HCT116 (cell line): ENCODE results near the gene FHIT. TPM values are rescaled to one million over a fixed set of nuclear protein-coding genes. Genes with fewer than 3 reads are reported as not detected.

Experiments used
- ATAC-seq: fragments of 200-7000 bp; cut with Tn5 transposase; 2 replicates; pipeline ENCODE4 v1.9.1; 2020; ENCODE audit warnings: mild to moderate bottlenecking, moderate library complexity
- BruUV-seq: library from RNA; stranded (reverse); fragments of 400-500 nt; replicated peaks from 2 replicates; lab custom pipeline; 2021; lab: Mats Ljungman, UMichigan
- CTCF ChIA-PET: fragments of 300-600 bp; sonication (Branson Sonifier 250); formaldehyde crosslinking; loops from one replicate; lab custom pipeline; 2021; ENCODE audit warnings: antibody characterized with exemption; lab: Charles Lee
- POLR2A ChIA-PET: fragments of 300-600, 350-600 bp; sonication (Branson Sonifier 250); formaldehyde crosslinking; loops from one replicate; lab custom pipeline; 2021; ENCODE audit warnings: antibody characterized with exemption; lab: Charles Lee
- RAD21 ChIA-PET, 2 experiments: fragments of 300-600 bp; sonication (Branson Sonifier 250); formaldehyde crosslinking; loops; one replicate each; lab custom pipeline; 2023; ENCODE audit warnings: low total read pairs in 2 of 2; ENCODE audit not compliant: uncharacterized antibody in 2 of 2, unreplicated experiment in 2 of 2, low non-redundant PET in 1 of 2; lab: Charles Lee
- DNase-seq: peaks from one replicate; pipeline ENCODE4 v3.0.0-alpha.2; 2010; ENCODE audit warnings: low read depth, low spot score
- H2AFZ ChIP-seq: fragments of 200-600 bp; shearing (Covaris generic), sonication (generic); 2 replicates; pipeline ENCODE4 v1.6.1; 2017; ENCODE audit warnings: low read depth, mixed run types, mixed read lengths, antibody characterized with exemption, low read length; ENCODE audit not compliant: poor library complexity, severe bottlenecking
- H3K27ac ChIP-seq: 2 replicates; pipeline ENCODE4 v1.5.1; 2012; ENCODE audit warnings: low read depth, low read length
- H3K27me3 ChIP-seq: fragments of 200-600 bp; sonication (generic); 2 replicates; pipeline ENCODE4 v1.6.1; 2016; ENCODE audit warnings: mixed run types, low read length, mixed read lengths; ENCODE audit not compliant: insufficient read depth
- H3K36me3 ChIP-seq, 2 experiments: fragments of 200-500 bp in 1 of 2; fragments of 200-600 bp in 1 of 2; sonication (Bioruptor generic) in 1 of 2; sonication (generic) in 1 of 2; 2 replicates each; pipeline versions ENCODE4 v1.5.1 to v1.6.1; 2014 to 2016; ENCODE audit warnings: low read length in 2 of 2, inconsistent platforms in 1 of 2, mixed read lengths in 1 of 2, mixed run types in 1 of 2; ENCODE audit not compliant: insufficient read depth in 2 of 2, control insufficient read depth in 1 of 2
- H3K4me1 ChIP-seq, 2 experiments: fragments of 200-600 bp in 1 of 2; sonication (generic) in 1 of 2; 2 replicates each; pipeline versions ENCODE4 v1.5.1 to v1.6.1; 2012 to 2017; ENCODE audit warnings: low read length in 2 of 2, inconsistent platforms in 1 of 2, mild to moderate bottlenecking in 1 of 2, mixed read lengths in 1 of 2, mixed run types in 1 of 2, moderate library complexity in 1 of 2; ENCODE audit not compliant: insufficient read depth in 2 of 2, control insufficient read depth in 1 of 2
- H3K4me2 ChIP-seq: fragments of 200-600 bp; sonication (generic); 2 replicates; pipeline ENCODE4 v1.6.1; 2017; ENCODE audit warnings: mixed run types, low read length, mixed read lengths
- H3K4me3 ChIP-seq, 2 experiments: fragments of 200-600 bp in 1 of 2; sonication (generic) in 1 of 2; replicated peaks in 1 of 2; 2 replicates each; pipeline ENCODE4 v1.5.1; 2011 to 2016; ENCODE audit warnings: low read length in 2 of 2, control low read depth in 1 of 2, low read depth in 1 of 2, mild to moderate bottlenecking in 1 of 2, mixed read lengths in 1 of 2, mixed run types in 1 of 2
- H3K79me2 ChIP-seq: fragments of 200-600 bp; sonication (generic); 2 replicates; pipeline ENCODE4 v1.6.1; 2017; ENCODE audit warnings: mild to moderate bottlenecking, mixed run types, low read length, moderate library complexity, mixed read lengths; ENCODE audit not compliant: insufficient read depth
- H3K9ac ChIP-seq: fragments of 200-600 bp; sonication (generic); 2 replicates; pipeline ENCODE4 v1.6.1; 2016; ENCODE audit warnings: low read length, mixed read lengths
- H3K9me2 ChIP-seq: fragments of 200-600 bp; sonication (generic), shearing (Covaris generic); 2 replicates; pipeline ENCODE4 v1.6.1; 2017; ENCODE audit warnings: mixed run types, mild to moderate bottlenecking, moderate library complexity; ENCODE audit not compliant: insufficient read depth
- H3K9me3 ChIP-seq, 2 experiments: fragments of 200-500 bp in 1 of 2; fragments of 200-600 bp in 1 of 2; sonication (Bioruptor generic) in 1 of 2; sonication (generic) in 1 of 2; 2 replicates each; pipeline ENCODE4 v1.6.1; 2014 to 2017; ENCODE audit warnings: low read length in 2 of 2, mixed read lengths in 2 of 2, inconsistent platforms in 1 of 2, low read depth in 1 of 2, mild to moderate bottlenecking in 1 of 2, mixed run types in 1 of 2, moderate library complexity in 1 of 2; ENCODE audit not compliant: control insufficient read depth in 1 of 2, insufficient read depth in 1 of 2
- H4K20me1 ChIP-seq: fragments of 200-600 bp; sonication (generic), shearing (Covaris generic); 2 replicates; pipeline ENCODE4 v1.6.1; 2017; ENCODE audit warnings: mixed run types, mild to moderate bottlenecking, moderate library complexity; ENCODE audit not compliant: insufficient read depth
- CEBPB ChIP-seq: IDR thresholded peaks from 2 replicates; pipeline ENCODE4 v1.6.1; 2012; ENCODE audit warnings: low read depth
- EGR1 ChIP-seq: IDR thresholded peaks from 2 replicates; pipeline ENCODE4 v1.6.1; 2012; ENCODE audit warnings: low read depth
- ELF1 ChIP-seq: IDR thresholded peaks from 2 replicates; pipeline ENCODE4 v1.6.1; 2012; ENCODE audit warnings: low read depth, borderline replicate concordance
- EZH2 ChIP-seq: fragments of 200-600 bp; sonication (generic); IDR thresholded peaks from 2 replicates; pipeline ENCODE4 v1.6.1; 2017; ENCODE audit warnings: antibody characterized with exemption, mixed run types
- EZH2phosphoT487 ChIP-seq: fragments of 200-600 bp; IDR thresholded peaks from 2 replicates; pipeline ENCODE4 v1.6.1; 2018; ENCODE audit warnings: antibody characterized with exemption, borderline replicate concordance
- JUND ChIP-seq: IDR thresholded peaks from 2 replicates; pipeline ENCODE4 v1.6.1; 2012
- POLR2A ChIP-seq: IDR thresholded peaks from 2 replicates; pipeline ENCODE4 v1.7.0; 2011; ENCODE audit warnings: borderline replicate concordance; ENCODE audit not compliant: insufficient read depth, insufficient read length; ENCODE audit errors: extremely low read depth
- POLR2AphosphoS5 ChIP-seq: IDR thresholded peaks from 2 replicates; pipeline ENCODE4 v1.6.1; 2011; ENCODE audit warnings: mild to moderate bottlenecking, low read depth, low read length, moderate library complexity
- RAD21 ChIP-seq: IDR thresholded peaks from 2 replicates; pipeline ENCODE4 v1.6.1; 2012; ENCODE audit warnings: low read depth, mild to moderate bottlenecking
- SIN3A ChIP-seq: IDR thresholded peaks from 2 replicates; pipeline ENCODE4 v1.6.1; 2012; ENCODE audit warnings: low read depth
- SP1 ChIP-seq: IDR thresholded peaks from 2 replicates; pipeline ENCODE4 v1.6.1; 2012; ENCODE audit warnings: low read depth
- SRF ChIP-seq: IDR thresholded peaks from 2 replicates; pipeline ENCODE4 v1.6.1; 2012; ENCODE audit warnings: low read depth
- TCF7L2 ChIP-seq: IDR thresholded peaks from 2 replicates; pipeline ENCODE4 v1.7.0; 2011; ENCODE audit warnings: borderline replicate concordance, inconsistent platforms; ENCODE audit not compliant: insufficient read depth, insufficient read length; ENCODE audit errors: extremely low read depth
- YY1 ChIP-seq: IDR thresholded peaks from 2 replicates; pipeline ENCODE4 v1.6.1; 2011; ENCODE audit warnings: low read length, low read depth, moderate library complexity, mild to moderate bottlenecking; ENCODE audit not compliant: insufficient replicate concordance; ENCODE audit errors: extremely low read depth
- ZFX ChIP-seq: fragments of 450-650 bp; IDR thresholded peaks from 2 replicates; pipeline ENCODE4 v1.6.1; 2017
- ZNF274 ChIP-seq: fragments of 200-500 bp; sonication (Bioruptor generic); IDR thresholded peaks from 2 replicates; pipeline ENCODE4 v1.6.1; 2014; ENCODE audit warnings: mild to moderate bottlenecking, low read depth, low read length, inconsistent platforms
- intact Hi-C: fragments of 100-400 bp; cut with micrococcal nuclease; formaldehyde crosslinking; loops from 2 replicates; pipeline ENCODE4 v1.10.0; 2022
- total RNA-seq: library from RNA; stranded (reverse); gene quantifications from one replicate; pipeline ENCODE4 v1.2.1, GENCODE V29; 2021; ENCODE audit not compliant: unreplicated experiment
- TF ChIP-seq, protein P1 (sequence below), 3 experiments: fragments of 200-600 bp in 1 of 3; sonication (generic) in 1 of 3; IDR thresholded peaks in 2 of 3; conservative IDR thresholded peaks in 1 of 3; 2 replicates each; pipeline ENCODE4 v1.5.1; 2012 to 2017; ENCODE audit warnings: low read depth in 2 of 3, low read length in 2 of 3, antibody characterized with exemption in 1 of 3, borderline replicate concordance in 1 of 3, control low read depth in 1 of 3, mild to moderate bottlenecking in 1 of 3, mixed read lengths in 1 of 3, mixed run types in 1 of 3, moderate library complexity in 1 of 3; ENCODE audit not compliant: insufficient read depth in 1 of 3
- TF ChIP-seq, protein P2 (sequence below): IDR thresholded peaks from 2 replicates; pipeline ENCODE4 v1.6.1; 2012
- TF ChIP-seq, protein P3 (sequence below): IDR thresholded peaks from 2 replicates; pipeline ENCODE4 v1.6.1; 2011; ENCODE audit warnings: mild to moderate bottlenecking, low read length, moderate library complexity; ENCODE audit not compliant: insufficient replicate concordance; ENCODE audit errors: extremely low read depth
- TF ChIP-seq, protein P4 (sequence below): IDR thresholded peaks from 2 replicates; pipeline ENCODE4 v1.6.1; 2012

The FHIT gene
- total RNA-seq, 1 experiment from 2014 or later, result 20.1 TPM

- RAD21 ChIA-PET, result no interaction called here
- Histone ChIP-seq H3K9me3 (no peaks in the 10 kb centered on the region), H3K27ac (no peak overlapping the region), H3K4me3 (no peak overlapping the region), H2AFZ (no peak overlapping the region), H3K9me2 (no peaks in the 10 kb centered on the region), H3K79me2 (no peaks in the 10 kb centered on the region), H3K36me3 (no peaks in the 10 kb centered on the region), H3K27me3 (no peaks in the 10 kb centered on the region), H3K9ac (no peak overlapping the region), H3K4me1 (peaks cover 0 to 17% of the 10 kb centered on the region in 2 experiments; a peak in 2 of 4 replicates), H3K4me2 (no peak overlapping the region), H4K20me1 (no peaks in the 10 kb centered on the region)
- ATAC-seq, result no peak
- TF ChIP-seq POLR2AphosphoS5 (no peak), JUND (no peak), TCF7L2 (no peak), RAD21 (no peak), ZNF274 (no peak), SP1 (no peak), ELF1 (no peak), EZH2phosphoT487 (no peak), SIN3A (no peak), EZH2 (no peak), POLR2A (no peak), SRF (no peak), EGR1 (no peak), YY1 (no peak), ZFX (no peak), CEBPB (no peak)
- TF ChIP-seq, protein P1, sequence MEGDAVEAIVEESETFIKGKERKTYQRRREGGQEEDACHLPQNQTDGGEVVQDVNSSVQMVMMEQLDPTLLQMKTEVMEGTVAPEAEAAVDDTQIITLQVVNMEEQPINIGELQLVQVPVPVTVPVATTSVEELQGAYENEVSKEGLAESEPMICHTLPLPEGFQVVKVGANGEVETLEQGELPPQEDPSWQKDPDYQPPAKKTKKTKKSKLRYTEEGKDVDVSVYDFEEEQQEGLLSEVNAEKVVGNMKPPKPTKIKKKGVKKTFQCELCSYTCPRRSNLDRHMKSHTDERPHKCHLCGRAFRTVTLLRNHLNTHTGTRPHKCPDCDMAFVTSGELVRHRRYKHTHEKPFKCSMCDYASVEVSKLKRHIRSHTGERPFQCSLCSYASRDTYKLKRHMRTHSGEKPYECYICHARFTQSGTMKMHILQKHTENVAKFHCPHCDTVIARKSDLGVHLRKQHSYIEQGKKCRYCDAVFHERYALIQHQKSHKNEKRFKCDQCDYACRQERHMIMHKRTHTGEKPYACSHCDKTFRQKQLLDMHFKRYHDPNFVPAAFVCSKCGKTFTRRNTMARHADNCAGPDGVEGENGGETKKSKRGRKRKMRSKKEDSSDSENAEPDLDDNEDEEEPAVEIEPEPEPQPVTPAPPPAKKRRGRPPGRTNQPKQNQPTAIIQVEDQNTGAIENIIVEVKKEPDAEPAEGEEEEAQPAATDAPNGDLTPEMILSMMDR (IDR thresholded peaks at IDR 0.05 in 2 of 3, conservative IDR thresholded peaks at IDR 0.05 in 1 of 3; ENCODE audit: borderline replicate concordance in 1 of 3, insufficient read depth in 1 of 3, low read depth in 2 of 3, low read length in 2 of 3), result no peak
- TF ChIP-seq, protein P2, sequence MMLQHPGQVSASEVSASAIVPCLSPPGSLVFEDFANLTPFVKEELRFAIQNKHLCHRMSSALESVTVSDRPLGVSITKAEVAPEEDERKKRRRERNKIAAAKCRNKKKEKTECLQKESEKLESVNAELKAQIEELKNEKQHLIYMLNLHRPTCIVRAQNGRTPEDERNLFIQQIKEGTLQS, result no peak
- TF ChIP-seq, protein P3, sequence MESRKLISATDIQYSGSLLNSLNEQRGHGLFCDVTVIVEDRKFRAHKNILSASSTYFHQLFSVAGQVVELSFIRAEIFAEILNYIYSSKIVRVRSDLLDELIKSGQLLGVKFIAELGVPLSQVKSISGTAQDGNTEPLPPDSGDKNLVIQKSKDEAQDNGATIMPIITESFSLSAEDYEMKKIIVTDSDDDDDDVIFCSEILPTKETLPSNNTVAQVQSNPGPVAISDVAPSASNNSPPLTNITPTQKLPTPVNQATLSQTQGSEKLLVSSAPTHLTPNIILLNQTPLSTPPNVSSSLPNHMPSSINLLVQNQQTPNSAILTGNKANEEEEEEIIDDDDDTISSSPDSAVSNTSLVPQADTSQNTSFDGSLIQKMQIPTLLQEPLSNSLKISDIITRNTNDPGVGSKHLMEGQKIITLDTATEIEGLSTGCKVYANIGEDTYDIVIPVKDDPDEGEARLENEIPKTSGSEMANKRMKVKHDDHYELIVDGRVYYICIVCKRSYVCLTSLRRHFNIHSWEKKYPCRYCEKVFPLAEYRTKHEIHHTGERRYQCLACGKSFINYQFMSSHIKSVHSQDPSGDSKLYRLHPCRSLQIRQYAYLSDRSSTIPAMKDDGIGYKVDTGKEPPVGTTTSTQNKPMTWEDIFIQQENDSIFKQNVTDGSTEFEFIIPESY, result no peak
- TF ChIP-seq, protein P4, sequence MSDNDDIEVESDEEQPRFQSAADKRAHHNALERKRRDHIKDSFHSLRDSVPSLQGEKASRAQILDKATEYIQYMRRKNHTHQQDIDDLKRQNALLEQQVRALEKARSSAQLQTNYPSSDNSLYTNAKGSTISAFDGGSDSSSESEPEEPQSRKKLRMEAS, result no peak
- intact Hi-C loops, result no loop called here
- DNase-seq, result no peak
- CTCF ChIA-PET, result no interaction called here
- POLR2A ChIA-PET, result no interaction called here
- BruUV-seq, result no TSS peak
These were observed 1.6 kb upstream of the FHIT start for GRCh38 chr3:61252836-61253235.
